ENCODE measurements around the gene UBE2J2.

UBE2J2 gene

DNA sequence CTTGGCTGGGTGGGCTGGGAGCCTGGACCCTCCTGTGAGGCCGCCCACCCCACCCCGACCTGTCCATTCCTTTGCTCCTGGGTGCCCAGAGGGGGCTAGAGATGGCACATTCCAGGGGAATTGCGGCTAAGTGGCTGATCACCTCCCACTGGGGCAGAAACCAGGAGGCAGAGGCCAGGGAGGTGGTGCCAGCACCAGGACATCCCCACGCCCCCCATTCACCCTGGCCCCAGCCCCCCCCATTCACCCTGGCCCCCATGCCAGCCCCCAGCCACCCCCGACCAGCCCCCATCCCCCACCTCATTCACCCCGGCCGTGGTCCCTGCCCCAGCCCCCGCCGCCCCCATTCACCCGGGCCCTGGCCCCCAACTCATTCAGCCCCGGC is 33.3 kb downstream of the UBE2J2 start:
- TF ChIP-seq, protein P1, sequence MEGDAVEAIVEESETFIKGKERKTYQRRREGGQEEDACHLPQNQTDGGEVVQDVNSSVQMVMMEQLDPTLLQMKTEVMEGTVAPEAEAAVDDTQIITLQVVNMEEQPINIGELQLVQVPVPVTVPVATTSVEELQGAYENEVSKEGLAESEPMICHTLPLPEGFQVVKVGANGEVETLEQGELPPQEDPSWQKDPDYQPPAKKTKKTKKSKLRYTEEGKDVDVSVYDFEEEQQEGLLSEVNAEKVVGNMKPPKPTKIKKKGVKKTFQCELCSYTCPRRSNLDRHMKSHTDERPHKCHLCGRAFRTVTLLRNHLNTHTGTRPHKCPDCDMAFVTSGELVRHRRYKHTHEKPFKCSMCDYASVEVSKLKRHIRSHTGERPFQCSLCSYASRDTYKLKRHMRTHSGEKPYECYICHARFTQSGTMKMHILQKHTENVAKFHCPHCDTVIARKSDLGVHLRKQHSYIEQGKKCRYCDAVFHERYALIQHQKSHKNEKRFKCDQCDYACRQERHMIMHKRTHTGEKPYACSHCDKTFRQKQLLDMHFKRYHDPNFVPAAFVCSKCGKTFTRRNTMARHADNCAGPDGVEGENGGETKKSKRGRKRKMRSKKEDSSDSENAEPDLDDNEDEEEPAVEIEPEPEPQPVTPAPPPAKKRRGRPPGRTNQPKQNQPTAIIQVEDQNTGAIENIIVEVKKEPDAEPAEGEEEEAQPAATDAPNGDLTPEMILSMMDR (IDR thresholded peaks at IDR 0.05; ENCODE audit: low read depth, low read length), result no peak
- H3K4me3 ChIP-seq (ENCODE audit: low read depth, low read length), result no peak overlapping the region

DNA sequence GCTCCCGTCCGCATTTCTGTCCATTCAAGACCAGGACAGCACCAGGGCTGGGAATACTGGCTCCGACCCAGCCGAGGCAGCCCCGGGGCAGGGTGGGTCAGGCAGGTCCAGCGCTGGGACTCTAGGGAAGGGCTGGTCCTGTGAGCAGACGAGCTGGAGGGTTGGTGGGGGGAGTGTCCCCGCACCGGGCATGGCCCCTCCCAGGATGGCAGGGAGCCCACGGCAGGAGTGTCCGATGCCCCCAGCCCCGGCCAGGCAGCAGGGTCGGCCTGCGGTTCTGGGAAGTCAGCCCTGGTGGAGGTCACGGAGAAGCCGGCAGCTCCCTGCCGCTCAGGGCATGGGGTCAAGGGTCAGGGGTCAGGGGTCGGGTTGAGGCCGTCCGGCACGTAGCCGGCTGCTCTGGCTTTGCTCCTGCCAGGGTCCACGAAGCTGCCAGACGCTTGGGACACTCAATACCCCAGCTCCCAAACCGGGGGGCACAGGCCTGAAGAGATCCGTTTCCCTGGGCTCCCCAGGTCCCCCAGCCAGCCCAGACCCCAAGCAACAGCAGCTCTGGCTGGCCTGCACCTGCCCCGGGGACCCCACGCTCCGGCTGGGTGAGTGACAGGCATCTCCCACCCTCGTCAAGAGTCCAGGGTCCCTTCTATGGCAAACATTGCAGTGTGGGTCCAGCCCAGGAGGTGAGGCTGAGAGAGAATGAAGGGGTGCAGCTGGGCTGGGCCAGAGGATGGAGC is 33.9 kb downstream of the UBE2J2 start:
- no peak overlapping the region for H3K4me3 ChIP-seq (ENCODE audit: low read depth, low read length)
- TF ChIP-seq, protein P1 (IDR thresholded peaks at IDR 0.05; ENCODE audit: low read depth, low read length), result no peak

DNA sequence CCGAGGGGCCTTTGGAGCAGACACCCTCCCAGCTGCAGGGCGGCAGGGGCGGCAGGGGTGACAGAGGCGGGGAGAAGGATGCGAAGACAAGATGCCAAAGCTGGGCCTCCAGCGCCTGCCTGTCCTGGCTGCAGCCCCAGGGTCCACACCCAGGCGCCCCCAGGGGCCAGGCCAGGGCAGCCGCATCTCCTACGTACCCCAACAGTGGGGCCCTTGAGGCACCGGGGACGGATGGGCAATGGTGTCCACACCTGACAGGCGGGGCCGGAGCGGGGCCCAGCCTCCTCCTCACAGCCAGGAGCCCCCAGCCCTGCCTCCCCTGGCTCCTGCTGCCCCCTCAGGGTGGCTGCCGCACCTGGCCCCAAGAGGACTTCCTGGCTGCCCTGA is 34.4 kb downstream of the UBE2J2 start:
- TF ChIP-seq, protein P1 (IDR thresholded peaks at IDR 0.05; ENCODE audit: low read depth, low read length), result no peak
- no peak overlapping the region for H3K4me3 ChIP-seq (ENCODE audit: low read depth, low read length)

DNA sequence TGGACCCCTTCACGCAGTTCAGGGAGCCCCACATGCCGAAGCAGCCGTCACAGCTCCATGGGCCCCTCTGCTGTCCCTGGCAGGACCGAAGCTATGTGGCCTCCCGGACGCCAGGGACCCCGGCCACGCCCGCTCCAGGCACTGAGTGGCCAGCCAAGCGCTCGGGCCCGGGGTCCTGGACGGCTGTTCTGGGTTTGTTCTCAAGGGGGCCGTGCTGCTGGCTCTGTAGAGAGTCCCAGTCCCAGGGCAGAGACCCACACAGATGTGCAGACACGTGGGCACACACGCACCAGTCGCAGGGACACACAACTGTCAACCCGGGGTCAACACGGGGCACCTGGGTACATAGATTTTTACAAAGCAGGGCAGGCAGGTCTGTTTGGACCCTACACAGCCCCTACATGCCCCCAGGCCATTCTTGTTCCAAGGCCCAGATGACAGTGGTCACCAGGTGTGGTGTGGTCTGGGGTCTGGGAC is 34.9 kb downstream of the UBE2J2 start:
- TF ChIP-seq, protein P1 (IDR thresholded peaks at IDR 0.05; ENCODE audit: low read depth, low read length), result no peak
- H3K4me3 ChIP-seq (ENCODE audit: low read depth, low read length), result no peak overlapping the region

DNA sequence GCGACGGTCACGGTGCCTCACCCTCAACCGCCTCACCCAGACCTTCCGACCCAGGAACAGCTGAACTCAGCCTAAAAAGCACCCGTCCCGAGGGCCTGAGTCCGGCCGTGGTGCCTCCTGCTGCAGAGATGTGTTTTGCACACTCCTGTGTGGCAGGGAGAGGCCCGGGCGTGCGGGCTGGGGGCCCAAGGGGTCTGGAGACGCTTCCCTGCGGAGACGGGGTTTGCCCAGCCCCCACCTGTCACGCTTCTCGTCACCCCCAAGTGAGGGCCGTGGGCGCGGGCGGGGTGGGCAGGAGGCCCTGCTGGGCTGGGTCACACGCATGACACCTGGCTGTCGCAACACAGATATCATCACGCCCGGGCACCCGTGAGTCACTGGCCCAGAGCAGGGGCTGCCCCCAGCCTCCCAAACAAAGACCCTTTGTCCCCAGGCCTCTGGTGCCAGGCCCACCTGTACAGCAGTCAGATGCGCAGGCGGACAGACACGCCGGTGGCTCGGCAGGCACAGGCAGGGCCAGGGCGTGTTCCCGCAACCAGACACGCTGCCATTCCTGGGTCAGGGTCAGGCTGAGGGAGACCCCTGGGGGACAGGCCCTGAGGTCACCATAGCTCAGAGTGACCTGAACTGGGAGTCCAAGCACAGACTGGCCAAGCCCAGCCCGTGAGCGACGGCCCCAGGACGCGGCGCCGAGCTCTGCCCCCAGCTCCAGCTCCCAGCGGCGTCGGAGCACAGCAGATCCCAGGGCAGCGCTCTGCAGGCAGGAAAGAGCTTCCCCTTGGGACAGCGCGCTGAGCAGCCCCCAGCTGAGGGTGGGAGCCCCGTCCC is 35.6 kb downstream of the UBE2J2 start:
- no peak overlapping the region for H3K4me3 ChIP-seq (ENCODE audit: low read depth, low read length)
- TF ChIP-seq, protein P1 (IDR thresholded peaks at IDR 0.05; ENCODE audit: low read depth, low read length), result no peak

DNA sequence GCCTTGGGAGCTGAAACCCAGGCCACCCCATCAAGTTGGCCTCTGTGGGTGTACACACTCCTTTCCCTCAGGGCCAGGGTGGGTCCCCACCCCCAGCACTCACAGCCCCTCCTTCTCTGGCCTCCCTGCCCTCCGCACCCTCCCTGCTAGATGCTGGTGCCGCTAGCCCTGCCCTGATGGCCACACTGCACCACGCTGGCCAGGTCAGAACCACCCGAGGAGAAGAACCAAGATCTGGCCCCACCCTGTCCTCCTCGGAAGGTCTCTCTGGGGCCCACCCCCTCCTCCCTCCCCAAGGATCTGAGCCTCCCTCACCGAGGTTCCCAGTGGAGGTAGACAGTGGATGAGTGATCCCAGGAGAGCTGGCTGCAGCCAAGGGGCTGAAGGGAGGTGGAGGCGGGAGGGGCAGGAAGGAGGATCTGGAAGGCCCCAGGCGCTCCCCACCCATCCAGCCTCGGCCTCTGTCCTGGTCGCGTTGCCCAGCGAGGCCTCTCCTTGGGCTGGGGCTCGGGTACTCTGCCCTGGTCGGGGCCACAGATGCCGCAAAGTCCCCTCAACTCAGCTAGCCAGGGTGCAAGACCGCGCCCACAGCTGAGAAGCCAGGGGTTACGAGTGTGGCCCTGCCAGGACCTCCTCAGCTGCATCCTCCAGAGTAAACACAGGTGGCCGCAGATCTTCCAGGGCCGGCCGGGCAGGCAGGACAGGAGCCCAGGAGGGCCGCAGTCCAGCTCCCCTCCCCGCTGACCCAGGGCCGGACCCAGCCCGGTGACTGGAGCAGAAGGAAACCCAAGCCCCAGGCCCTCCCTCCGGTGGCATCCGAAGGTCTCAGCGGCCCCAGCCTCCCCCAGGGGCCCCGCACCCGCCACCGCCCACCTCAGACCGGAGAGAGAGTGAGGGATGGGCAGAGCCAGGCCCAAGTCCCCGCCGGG is 36.4 kb downstream of the UBE2J2 start:
- TF ChIP-seq, protein P1 (IDR thresholded peaks at IDR 0.05; ENCODE audit: low read depth, low read length), result no peak
- H3K4me3 ChIP-seq (ENCODE audit: low read depth, low read length), result no peak overlapping the region

Measured in WI38 (cell line).